DND-41 (cell line): ENCODE results near the gene VPS50.

Experiments
- EZH2 ChIP-seq: IDR thresholded peaks from 3 replicates; pipeline ENCODE4 v1.6.1; 2012; ENCODE audit warnings: borderline replicate concordance, low read depth, mild to moderate bottlenecking, moderate library complexity, low read length, inconsistent platforms; ENCODE audit not compliant: severe bottlenecking
- TF ChIP-seq, protein P1 (sequence below): IDR thresholded peaks from 2 replicates; pipeline ENCODE4 v1.5.1; 2012; ENCODE audit warnings: borderline replicate concordance, low read length, moderate library complexity, mild to moderate bottlenecking; ENCODE audit not compliant: poor library complexity, severe bottlenecking; ENCODE audit errors: extremely low read depth

GRCh38 chr7:93218997-93219827 is 13.0 kb upstream of the VPS50 start:
- TF ChIP-seq, protein P1, sequence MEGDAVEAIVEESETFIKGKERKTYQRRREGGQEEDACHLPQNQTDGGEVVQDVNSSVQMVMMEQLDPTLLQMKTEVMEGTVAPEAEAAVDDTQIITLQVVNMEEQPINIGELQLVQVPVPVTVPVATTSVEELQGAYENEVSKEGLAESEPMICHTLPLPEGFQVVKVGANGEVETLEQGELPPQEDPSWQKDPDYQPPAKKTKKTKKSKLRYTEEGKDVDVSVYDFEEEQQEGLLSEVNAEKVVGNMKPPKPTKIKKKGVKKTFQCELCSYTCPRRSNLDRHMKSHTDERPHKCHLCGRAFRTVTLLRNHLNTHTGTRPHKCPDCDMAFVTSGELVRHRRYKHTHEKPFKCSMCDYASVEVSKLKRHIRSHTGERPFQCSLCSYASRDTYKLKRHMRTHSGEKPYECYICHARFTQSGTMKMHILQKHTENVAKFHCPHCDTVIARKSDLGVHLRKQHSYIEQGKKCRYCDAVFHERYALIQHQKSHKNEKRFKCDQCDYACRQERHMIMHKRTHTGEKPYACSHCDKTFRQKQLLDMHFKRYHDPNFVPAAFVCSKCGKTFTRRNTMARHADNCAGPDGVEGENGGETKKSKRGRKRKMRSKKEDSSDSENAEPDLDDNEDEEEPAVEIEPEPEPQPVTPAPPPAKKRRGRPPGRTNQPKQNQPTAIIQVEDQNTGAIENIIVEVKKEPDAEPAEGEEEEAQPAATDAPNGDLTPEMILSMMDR, result no peak
- TF ChIP-seq EZH2, result no peak
